Hindlimb muscle (tissue), 1 donor: ENCODE measurements around the gene ATP4A. TPM values are rescaled to one million over a fixed set of nuclear protein-coding genes. Genes with fewer than 3 reads are reported as not detected.

Experiments used
- DNase-seq: peaks from one replicate; pipeline ENCODE4 v3.0.0-alpha.2; 2013
- polyA plus RNA-seq: library from polyadenylated mRNA; unstranded; fragments of 120-200 nt; gene quantifications from one replicate; pipeline ENCODE4 v1.2.1, GENCODE V29; 2013; ENCODE audit not compliant: insufficient read length

The ATP4A gene
- polyA plus RNA-seq, 1 donor = not detected

GRCh38 chr19:35524181-35524837 lies 39.1 kb downstream of the ATP4A start:
- no peak for DNase-seq

DNA sequence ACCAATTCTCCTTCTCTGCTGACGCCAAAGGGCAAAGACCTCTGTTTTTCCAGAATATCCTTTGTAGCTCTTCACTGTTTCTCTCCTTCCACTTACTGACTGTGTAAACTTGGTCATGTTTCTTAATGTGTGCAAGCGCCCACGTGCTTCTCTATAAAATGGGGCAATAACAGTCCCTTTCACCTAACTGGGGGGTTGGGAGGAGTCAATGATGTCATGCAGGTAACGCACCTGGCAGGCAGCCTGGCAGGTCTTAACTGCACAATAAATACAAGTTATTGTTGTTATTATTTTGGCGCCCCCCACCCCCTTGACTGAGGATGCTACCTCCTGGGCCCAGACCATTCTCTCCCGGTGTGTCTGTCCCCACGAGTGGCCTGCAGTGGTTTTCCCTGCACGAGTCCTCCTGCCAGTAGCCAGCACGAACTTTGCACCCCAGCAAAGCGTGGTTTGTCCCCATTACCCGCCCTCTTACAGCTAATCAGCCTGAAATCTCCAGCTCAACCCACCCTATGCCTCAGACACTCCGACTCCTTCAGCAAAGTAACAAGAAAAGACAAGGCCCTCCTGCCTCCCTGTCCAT lies 40.6 kb downstream of the ATP4A start:
- no peak for DNase-seq

DNA sequence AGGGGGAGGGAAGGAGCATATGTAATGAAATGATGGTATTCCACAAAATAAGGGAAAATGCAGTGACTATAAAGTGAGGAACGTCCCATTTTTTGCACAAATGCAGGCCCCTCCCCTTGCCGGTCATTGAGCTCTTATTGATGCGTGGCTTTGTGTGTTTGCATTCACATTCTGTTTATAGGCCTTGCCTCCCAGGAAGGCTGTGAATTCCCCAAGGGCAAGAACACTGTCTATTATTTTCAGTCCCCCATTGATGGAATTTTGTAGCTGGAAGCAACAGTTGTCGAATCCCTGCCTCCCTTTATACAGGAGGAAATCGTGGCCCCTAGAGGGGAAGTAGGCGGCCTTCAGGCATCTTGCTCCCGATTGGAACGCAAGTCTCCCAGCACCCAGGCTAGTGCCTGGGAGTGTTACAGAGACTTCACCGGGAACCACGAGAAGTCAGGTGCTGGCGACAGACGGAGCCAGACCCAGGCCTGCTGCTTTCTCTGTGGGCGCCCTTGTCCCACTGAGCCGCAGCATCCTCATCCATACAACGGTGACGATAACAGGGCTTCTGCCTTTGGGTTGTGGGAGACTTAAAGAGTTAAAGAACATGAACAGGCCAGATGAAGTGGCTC lies 42.2 kb downstream of the ATP4A start:
- DNase-seq = no peak

GRCh38 chr19:35519291-35519690 lies 44.2 kb downstream of the ATP4A start:
- DNase-seq = no peak

GRCh38 chr19:35518313-35518712 lies 45.1 kb downstream of the ATP4A start:
- no peak for DNase-seq

DNA sequence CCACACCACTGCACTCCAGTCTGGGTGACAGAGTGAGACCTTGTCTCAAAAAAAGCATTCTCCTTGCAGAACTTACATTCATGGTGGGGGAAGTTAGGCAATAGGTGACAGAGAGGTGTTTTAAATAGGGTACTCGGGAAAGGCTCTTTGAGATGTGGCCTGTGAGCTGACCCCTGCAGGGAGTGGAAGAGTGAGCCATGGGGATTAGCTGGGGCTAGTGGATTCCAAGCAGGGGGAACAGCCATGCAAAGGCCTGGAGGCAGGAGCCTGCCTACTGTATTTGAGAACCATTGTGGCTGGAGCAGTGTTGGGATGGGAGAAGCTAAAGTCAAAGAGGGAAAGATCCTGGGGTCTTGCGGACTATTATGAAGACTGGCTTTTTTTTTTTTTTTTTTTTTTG lies 46.1 kb downstream of the ATP4A start:
- DNase-seq = no peak

DNA sequence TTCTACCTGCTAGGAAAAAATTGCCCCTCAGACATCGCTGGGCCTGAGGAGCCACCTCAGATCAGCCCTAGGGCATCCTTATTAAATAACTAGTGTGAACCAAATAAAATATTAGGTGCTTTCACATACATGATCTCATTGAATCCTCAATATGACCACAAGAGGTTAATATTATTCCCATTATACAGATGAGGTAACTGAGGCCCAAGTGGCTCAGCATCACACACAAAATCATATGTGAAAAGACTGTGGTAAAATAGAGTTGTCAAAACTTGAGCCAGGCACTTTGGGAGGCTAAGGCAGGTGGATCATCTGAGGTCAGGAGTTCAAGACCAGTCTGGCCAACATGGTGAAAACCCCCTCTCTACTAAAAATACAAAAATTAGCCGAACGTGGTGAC lies 47.1 kb downstream of the ATP4A start:
- no peak for DNase-seq

DNA sequence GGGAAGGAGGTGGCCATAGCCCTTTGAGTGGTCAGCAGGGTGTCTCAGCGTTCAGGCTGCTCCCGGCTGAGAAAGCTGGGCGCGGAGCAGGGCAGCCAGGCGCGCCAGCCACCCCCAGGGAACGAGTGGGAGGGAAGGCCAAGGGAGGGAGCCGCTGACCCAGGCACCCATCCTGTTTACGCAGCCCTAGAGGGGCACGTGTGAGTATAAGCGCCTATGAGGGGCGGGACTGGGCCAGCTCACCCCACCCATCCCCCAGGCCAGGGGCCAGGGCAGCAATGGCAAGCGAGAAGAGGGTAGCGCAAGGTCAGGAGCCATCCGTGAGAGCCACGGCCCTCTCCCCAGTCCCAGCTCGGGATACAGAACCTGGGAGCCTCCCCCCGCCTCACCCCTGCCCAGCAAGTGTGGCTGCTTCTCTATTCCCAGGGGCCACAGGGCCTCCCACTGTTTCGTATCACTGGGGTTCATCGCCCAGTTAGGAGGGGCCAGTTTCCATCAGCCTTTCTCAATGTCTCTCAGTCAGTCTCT lies 49.1 kb downstream of the ATP4A start:
- no peak for DNase-seq

DNA sequence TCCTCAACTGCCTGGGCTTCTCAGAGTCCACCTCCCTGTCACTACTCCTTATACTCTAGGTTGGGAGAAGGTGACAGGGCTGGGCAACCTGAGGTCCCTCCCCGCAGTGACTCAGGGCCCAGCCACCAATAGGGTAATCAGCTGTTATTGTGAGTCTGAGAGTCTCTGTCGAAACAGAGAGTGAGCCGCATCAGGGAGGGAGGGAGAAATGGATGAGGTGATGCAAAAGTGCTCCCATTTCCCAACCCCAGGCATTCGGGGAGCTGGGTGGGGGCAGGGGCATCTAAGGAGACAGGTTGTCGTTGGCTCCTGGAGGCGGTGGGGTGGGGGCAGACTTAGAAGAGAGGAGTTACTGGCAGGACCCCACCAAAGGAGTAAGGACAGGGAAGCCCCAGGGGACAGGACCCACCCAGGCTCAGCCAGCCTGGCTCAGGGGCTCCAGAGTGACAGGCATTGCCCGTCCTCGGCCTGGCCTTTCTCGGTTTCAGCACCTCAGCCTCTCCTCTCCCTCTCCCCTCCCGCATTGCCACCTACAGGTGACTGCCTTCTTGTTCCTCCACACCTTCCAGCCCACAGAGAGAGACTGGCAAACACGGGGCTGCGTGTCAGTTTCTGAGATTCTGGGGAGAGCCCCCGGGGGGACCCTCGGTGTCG lies 49.7 kb downstream of the ATP4A start, which contains the start of gene DMKN:
TSS of gene DMKN (minus strand) at position 22 of the 654 bp plus-strand sequence. CDS start 174 bp downstream, outside the sequence.
- DNase-seq = no peak

GRCh38 chr19:35512831-35513627 lies 50.4 kb downstream of the ATP4A start:
- no peak for DNase-seq

DNA sequence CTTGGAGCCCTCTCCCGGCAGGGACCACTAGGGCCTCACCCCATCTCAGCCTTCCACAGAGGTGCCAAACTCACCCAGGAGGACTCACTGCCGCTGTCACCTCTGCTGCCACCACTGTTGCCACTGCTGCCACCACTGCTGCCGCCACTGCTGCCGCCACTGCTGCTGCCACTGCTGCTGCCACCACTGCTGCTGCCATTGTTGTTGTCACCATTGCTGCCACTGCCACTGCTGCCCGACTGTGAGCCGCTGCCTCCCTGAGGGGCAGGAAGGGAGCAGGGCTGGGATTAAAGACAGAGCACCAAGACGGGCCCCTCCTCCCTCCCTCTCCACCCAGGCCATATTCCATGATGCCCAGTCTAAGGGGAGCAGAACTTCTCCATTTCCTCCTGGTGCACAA lies 52.1 kb downstream of the ATP4A start:
- DNase-seq = no peak

GRCh38 chr19:35510626-35510964 lies 52.9 kb downstream of the ATP4A start:
- DNase-seq = no peak

DNA sequence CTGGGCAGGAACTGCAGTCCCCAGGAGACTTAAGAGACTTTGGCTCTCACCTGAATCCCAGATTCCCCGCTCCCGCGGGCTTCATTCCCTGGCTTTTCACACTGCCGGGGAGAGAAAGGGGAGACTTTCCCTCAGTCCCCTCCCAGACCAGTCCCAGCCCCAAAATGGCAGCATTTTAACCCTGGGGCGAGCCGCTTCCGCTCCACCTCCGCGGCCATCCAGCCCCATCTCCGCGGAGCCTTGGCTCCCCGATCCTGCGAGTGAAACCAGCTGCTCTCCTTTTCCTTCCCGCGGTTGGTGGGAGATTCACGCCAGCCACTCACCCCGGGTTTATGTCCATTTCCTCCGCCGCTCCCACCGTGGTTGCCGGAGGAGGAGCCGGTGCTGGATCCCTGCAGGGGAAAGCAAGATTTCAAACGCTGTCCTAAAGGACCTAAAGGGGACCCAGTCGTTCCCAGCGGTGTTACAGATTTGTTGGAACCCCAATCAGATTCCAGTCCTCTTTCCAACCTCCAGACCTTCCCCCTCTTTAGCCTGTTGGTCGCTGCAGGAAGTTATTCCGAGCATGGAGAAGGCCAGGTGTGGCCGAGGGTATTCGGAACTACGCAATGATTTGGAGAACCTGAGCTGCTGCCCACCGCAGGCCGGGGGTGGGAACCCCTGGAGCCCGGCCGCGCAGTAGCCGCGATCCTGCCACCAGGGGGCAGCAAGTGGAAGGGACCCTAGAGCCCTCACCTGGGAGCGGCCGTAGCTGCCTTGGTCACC lies 53.4 kb downstream of the ATP4A start:
- DNase-seq = peak; percentile 55

DNA sequence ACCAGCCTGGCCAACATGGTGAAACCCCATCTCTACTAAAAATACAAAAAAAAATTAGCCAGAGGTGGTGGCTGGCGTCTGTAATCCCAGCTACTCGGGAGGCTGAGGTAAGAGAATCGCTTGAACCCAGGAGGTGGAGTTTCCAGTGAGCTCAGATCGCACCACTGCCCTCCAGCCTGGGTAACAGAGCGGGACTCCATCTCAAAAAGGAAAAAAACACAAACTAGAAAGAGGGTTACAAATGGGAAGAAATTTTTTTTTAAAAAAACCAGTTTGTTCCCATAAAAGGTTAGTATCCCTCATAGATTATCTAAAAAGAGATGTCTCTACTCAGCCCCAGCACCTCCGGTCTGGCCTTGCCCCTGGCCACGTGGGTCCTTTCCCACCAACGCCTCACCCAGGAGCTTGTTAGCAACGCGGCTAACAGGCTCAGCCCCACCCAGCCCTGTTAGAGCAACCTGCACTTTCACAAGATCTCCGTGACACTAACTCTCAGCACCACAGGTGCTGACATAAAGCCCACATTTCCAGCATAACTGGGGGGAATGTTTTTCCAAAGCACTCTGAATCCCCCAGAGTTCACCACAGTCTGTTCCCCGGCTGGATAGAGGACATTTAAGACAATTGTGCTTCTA lies 54.3 kb downstream of the ATP4A start:
- DNase-seq = no peak

- DNase-seq = no peak
These were observed 55.3 kb downstream of the ATP4A start for GRCh38 chr19:35508129-35508528.

DNA sequence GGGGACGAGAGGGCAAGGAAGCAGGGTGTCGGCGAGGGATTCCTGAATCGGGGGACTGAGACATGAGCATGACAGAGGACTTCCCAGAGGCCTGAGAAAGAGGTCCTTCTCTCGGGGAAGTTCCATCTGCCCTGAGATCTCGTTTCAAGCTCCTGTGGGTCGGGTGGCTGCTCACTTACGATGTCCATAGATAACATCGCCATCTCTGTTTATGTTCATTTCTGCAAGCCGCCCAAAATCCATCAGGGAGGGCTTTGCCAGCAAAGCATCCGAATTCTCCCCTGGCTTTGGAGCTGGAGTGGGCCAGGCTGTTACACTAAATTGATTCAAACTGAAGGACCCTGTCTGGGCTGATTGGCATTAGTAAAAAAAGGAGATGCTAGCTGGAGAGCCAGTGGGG lies 55.9 kb downstream of the ATP4A start:
- no peak for DNase-seq

GRCh38 chr19:35506011-35506410 lies 57.4 kb downstream of the ATP4A start:
- DNase-seq = no peak

DNA sequence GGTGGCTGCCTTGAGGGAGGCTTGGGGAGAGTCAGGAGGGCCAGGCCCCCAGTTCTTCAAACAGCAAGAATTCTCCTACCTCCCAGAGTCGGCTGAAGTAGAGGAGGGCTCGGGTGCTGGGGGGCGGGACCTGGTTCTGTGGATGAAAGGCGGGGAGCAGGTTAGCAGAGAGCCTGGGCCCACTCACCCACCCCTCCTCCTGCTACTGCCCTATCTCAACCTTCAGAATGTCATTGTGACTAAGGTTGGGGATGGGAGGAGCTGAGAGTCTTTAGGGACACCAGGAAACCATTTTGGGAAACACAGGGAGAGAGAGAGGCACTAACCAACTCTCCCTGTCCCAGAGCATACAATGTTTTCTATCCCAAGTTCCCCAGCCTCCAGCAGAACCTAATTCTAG lies 60.7 kb downstream of the ATP4A start:
- no peak for DNase-seq

DNA sequence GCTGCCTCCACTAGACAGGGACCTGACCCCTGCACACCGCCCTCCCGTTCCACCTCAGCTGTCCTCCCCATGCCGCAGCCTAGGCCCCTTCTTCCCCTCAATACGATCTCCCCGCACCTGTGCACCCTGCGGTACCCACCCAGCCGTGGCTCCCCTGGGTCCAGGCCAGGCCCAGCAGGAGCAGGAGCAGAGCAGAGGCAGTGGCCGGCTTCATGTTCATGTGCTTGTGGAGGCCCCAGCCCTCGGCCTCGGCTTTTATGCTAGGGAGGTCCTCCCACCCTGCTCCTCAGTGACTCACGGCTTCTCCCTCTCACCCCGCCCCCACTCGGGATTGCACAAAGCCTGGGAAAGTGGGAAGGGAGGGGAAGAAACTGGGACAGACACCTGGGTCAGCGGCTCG lies 61.8 kb downstream of the ATP4A start:
- no peak for DNase-seq

GRCh38 chr19:35500611-35501010 lies 62.8 kb downstream of the ATP4A start:
- no peak for DNase-seq
